DND-41 (cell line): ENCODE data around the gene RFFL.

Source experiments
- ATAC-seq: fragments of 200-7000 bp; cut with Tn5 transposase; 3 replicates; pipeline ENCODE4 v1.9.1; 2021; ENCODE audit warnings: low read depth; ENCODE audit not compliant: insufficient read depth
- DNase-seq: peaks from one replicate; pipeline ENCODE4 v3.0.0-alpha.2; 2020
- H2AFZ ChIP-seq: 2 replicates; pipeline ENCODE4 v1.6.0; 2012; ENCODE audit warnings: low read depth, low read length
- H3K27ac ChIP-seq: 2 replicates; pipeline ENCODE4 v1.5.1; 2012; ENCODE audit warnings: low read length, inconsistent platforms
- H3K27me3 ChIP-seq: fragments of 200-600 bp; sonication (generic); 2 replicates; pipeline ENCODE4 v1.6.0; 2012; ENCODE audit warnings: low read length, mild to moderate bottlenecking, inconsistent platforms; ENCODE audit not compliant: insufficient read depth, poor library complexity
- H3K36me3 ChIP-seq: 2 replicates; pipeline ENCODE4 v1.5.1; 2012; ENCODE audit warnings: low read length, inconsistent platforms; ENCODE audit not compliant: insufficient read depth
- H3K4me1 ChIP-seq: 2 replicates; pipeline ENCODE4 v1.5.1; 2012; ENCODE audit warnings: mild to moderate bottlenecking, low read length; ENCODE audit not compliant: insufficient read depth
- H3K4me2 ChIP-seq: 2 replicates; pipeline ENCODE4 v1.6.0; 2012; ENCODE audit warnings: mild to moderate bottlenecking, moderate library complexity, low read length, inconsistent platforms; ENCODE audit not compliant: insufficient read depth
- H3K4me3 ChIP-seq, 2 experiments: fragments of 200-600 bp in 1 of 2; shearing (Covaris generic) in 1 of 2; 2 replicates each; pipeline ENCODE4 v1.5.1; 2012 to 2016; ENCODE audit warnings: inconsistent platforms in 2 of 2, low read length in 2 of 2, mild to moderate bottlenecking in 2 of 2, low read depth in 1 of 2, moderate library complexity in 1 of 2
- H3K79me2 ChIP-seq: 2 replicates; pipeline ENCODE4 v1.6.0; 2012; ENCODE audit warnings: low read length, inconsistent platforms; ENCODE audit not compliant: insufficient read depth
- H3K9ac ChIP-seq: 2 replicates; pipeline ENCODE4 v1.6.0; 2012; ENCODE audit warnings: low read depth, mild to moderate bottlenecking, inconsistent platforms, low read length, moderate library complexity
- H3K9me3 ChIP-seq: 2 replicates; pipeline ENCODE4 v1.5.1; 2012; ENCODE audit warnings: low read length, moderate library complexity, mild to moderate bottlenecking, inconsistent platforms; ENCODE audit not compliant: insufficient read depth, severe bottlenecking
- H4K20me1 ChIP-seq: 2 replicates; pipeline ENCODE4 v1.6.0; 2012; ENCODE audit warnings: low read length; ENCODE audit not compliant: insufficient read depth
- EZH2 ChIP-seq: IDR thresholded peaks from 3 replicates; pipeline ENCODE4 v1.6.1; 2012; ENCODE audit warnings: borderline replicate concordance, low read depth, mild to moderate bottlenecking, moderate library complexity, low read length, inconsistent platforms; ENCODE audit not compliant: severe bottlenecking
- TF ChIP-seq, protein P1 (sequence below): IDR thresholded peaks from 2 replicates; pipeline ENCODE4 v1.5.1; 2012; ENCODE audit warnings: borderline replicate concordance, low read length, moderate library complexity, mild to moderate bottlenecking; ENCODE audit not compliant: poor library complexity, severe bottlenecking; ENCODE audit errors: extremely low read depth

RFFL gene

DNA sequence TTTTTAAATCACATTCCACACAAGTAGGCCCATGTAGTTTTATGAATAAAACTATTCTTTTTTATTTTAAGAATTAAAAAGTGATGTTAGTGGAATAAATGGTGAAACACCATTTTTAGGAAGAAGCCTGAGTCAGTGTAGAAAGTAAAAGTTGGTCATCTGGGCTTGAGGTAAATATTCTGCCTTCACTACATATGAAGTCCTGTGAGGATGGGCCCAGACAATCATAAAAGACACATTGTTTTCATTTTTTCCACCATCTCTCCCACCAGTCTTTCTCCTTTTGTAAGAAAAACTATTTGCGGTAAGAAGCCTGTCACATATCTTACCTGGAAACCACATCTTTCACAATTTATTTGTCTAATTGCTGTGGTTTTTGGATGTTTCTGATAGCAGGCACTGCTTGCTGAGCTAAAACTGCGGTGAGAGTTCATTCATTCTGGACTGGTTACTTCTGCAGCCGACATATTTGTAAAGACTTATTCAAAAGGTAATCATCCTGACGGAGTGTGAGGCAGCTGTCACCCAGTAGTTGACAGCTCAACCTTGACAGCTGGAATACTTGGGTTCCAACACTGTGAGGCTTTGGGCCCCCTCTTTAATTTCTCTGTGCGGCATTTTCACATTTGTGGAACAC is 10.6 kb upstream of the RFFL start:
- H3K4me1 ChIP-seq, result no peaks in the 10 kb centered on the region
- H3K4me3 ChIP-seq, result no peak overlapping the region
- no peaks in the 10 kb centered on the region for H4K20me1 ChIP-seq
- no peak overlapping the region for H2AFZ ChIP-seq
- H3K9me3 ChIP-seq, result no peaks in the 10 kb centered on the region
- no peak overlapping the region for H3K4me2 ChIP-seq
- H3K27me3 ChIP-seq, result no peaks in the 10 kb centered on the region
- DNase-seq (no peak), ATAC-seq (no peak)
- peaks cover 6% of the 10 kb centered on the region; the same call in 1 of the 2 replicates for H3K79me2 ChIP-seq
- TF ChIP-seq, protein P1, sequence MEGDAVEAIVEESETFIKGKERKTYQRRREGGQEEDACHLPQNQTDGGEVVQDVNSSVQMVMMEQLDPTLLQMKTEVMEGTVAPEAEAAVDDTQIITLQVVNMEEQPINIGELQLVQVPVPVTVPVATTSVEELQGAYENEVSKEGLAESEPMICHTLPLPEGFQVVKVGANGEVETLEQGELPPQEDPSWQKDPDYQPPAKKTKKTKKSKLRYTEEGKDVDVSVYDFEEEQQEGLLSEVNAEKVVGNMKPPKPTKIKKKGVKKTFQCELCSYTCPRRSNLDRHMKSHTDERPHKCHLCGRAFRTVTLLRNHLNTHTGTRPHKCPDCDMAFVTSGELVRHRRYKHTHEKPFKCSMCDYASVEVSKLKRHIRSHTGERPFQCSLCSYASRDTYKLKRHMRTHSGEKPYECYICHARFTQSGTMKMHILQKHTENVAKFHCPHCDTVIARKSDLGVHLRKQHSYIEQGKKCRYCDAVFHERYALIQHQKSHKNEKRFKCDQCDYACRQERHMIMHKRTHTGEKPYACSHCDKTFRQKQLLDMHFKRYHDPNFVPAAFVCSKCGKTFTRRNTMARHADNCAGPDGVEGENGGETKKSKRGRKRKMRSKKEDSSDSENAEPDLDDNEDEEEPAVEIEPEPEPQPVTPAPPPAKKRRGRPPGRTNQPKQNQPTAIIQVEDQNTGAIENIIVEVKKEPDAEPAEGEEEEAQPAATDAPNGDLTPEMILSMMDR, result no peak
- no peak for TF ChIP-seq EZH2
- H3K36me3 ChIP-seq, result no peaks in the 10 kb centered on the region; the same call in 1 of the 2 replicates
- no peak overlapping the region for H3K9ac ChIP-seq
- no peak overlapping the region for H3K27ac ChIP-seq

GRCh38 chr17:35073183-35073790 is 9.8 kb upstream of the RFFL start:
- no peak overlapping the region for H2AFZ ChIP-seq
- no peak overlapping the region for H3K4me3 ChIP-seq
- ATAC-seq, result 0 out of 3 replicates have a peak, but pooled peaks have one; percentile 39
- no peak for TF ChIP-seq EZH2
- TF ChIP-seq, protein P1, result no peak
- no peak overlapping the region for H3K9ac ChIP-seq
- no peak overlapping the region for H3K27ac ChIP-seq
- H4K20me1 ChIP-seq, result no peaks in the 10 kb centered on the region
- no peaks in the 10 kb centered on the region for H3K27me3 ChIP-seq
- no peak overlapping the region for H3K4me2 ChIP-seq
- H3K4me1 ChIP-seq, result no peaks in the 10 kb centered on the region
- H3K36me3 ChIP-seq, result no peaks in the 10 kb centered on the region; the same call in 1 of the 2 replicates
- DNase-seq, result no peak
- peaks cover 3% of the 10 kb centered on the region; the same call in 1 of the 2 replicates for H3K79me2 ChIP-seq
- H3K9me3 ChIP-seq, result no peaks in the 10 kb centered on the region

DNA sequence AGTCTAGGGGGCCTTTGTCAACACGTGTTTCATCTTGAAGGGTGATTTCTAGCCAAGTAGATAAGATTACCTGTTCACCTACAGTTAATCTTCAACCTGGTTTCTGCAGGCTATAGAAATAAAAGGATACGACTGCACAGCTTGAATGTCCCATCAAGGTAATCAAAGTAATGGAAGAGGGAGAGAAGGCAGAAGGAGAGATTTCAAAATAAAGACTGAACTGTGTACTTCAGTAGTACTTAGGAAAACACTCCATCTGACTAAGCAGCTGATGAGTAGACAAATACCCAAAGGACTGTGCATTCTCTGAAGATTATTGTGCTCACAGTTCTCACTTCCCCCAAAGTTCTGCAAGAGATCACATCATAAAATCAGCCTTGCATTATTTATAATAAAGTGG is 5.8 kb upstream of the RFFL start:
- H3K9ac ChIP-seq, result no peak overlapping the region
- H3K36me3 ChIP-seq, result no peaks in the 10 kb centered on the region; the same call in 1 of the 2 replicates
- no peak overlapping the region for H2AFZ ChIP-seq
- H3K27ac ChIP-seq, result no peak overlapping the region
- H3K4me3 ChIP-seq, result no peak overlapping the region
- H3K27me3 ChIP-seq, result no peaks in the 10 kb centered on the region
- no peak overlapping the region for H3K4me2 ChIP-seq
- no peak for TF ChIP-seq EZH2
- TF ChIP-seq, protein P1, result no peak
- ATAC-seq (no peak), DNase-seq (no peak)
- H3K4me1 ChIP-seq, result peaks cover 6% of the 10 kb centered on the region
- no peaks in the 10 kb centered on the region for H4K20me1 ChIP-seq
- H3K9me3 ChIP-seq, result no peaks in the 10 kb centered on the region
- 0 out of 2 replicates have a peak, but pooled peaks cover 3% of the 10 kb centered on the region for H3K79me2 ChIP-seq
